ENCODE measurements around the gene SLC6A19.

The SLC6A19 gene

GRCh38 chr5:1177826-1178528 is 23.4 kb upstream of the SLC6A19 start:
- DNase-seq (ENCODE audit: low read depth), result no peak
- H3K4me3 ChIP-seq (ENCODE audit: low read length), result no peak overlapping the region
- TF ChIP-seq CTCF (IDR thresholded peaks at IDR 0.05; ENCODE audit: insufficient read depth, low read depth, low read length, missing control alignments), result no peak

- TF ChIP-seq CTCF (IDR thresholded peaks at IDR 0.05; ENCODE audit: insufficient read depth, low read depth, low read length, missing control alignments), result no peak
- no peak for DNase-seq (ENCODE audit: low read depth)
- H3K4me3 ChIP-seq (ENCODE audit: low read length), result no peak overlapping the region
These were observed 22.6 kb upstream of the SLC6A19 start for GRCh38 chr5:1178529-1179382.

- no peak for TF ChIP-seq CTCF (IDR thresholded peaks at IDR 0.05; ENCODE audit: insufficient read depth, low read depth, low read length, missing control alignments)
- DNase-seq (ENCODE audit: low read depth), result no peak
- no peak overlapping the region for H3K4me3 ChIP-seq (ENCODE audit: low read length)
These were observed 22.0 kb upstream of the SLC6A19 start for GRCh38 chr5:1179383-1179715.

GRCh38 chr5:1180096-1180495 is 21.3 kb upstream of the SLC6A19 start:
- no peak for TF ChIP-seq CTCF (IDR thresholded peaks at IDR 0.05; ENCODE audit: insufficient read depth, low read depth, low read length, missing control alignments)

GRCh38 chr5:1180841-1181271 is 20.5 kb upstream of the SLC6A19 start:
- TF ChIP-seq CTCF (IDR thresholded peaks at IDR 0.05; ENCODE audit: insufficient read depth, low read depth, low read length, missing control alignments), result no peak
- H3K4me3 ChIP-seq (ENCODE audit: low read length), result no peak overlapping the region
- no peak for DNase-seq (ENCODE audit: low read depth)

More at GRCh38 chr5:1180096-1180495, 21.3 kb upstream of the SLC6A19 start:
- no peak overlapping the region for H3K4me3 ChIP-seq (ENCODE audit: low read length)
- no peak for DNase-seq (ENCODE audit: low read depth)

GRCh38 chr5:1181451-1182359 is 19.7 kb upstream of the SLC6A19 start:
- H3K4me3 ChIP-seq (ENCODE audit: low read length), result no peak overlapping the region
- DNase-seq (ENCODE audit: low read depth), result no peak
- TF ChIP-seq CTCF (IDR thresholded peaks at IDR 0.05; ENCODE audit: insufficient read depth, low read depth, low read length, missing control alignments), result no peak

Measured in epithelial cell of esophagus (primary cell).